ENCODE data around the gene TIMM44. TPM values are rescaled to one million over a fixed set of nuclear protein-coding genes. Genes with fewer than 3 reads are reported as not detected.
A peak's percentile ranks its signal among the peaks of the same experiment; 100 is the strongest.

The TIMM44 gene
- polyA plus RNA-seq, 3 donors, result 9.5 to 33.2 (median 10.4) TPM

- H3K4me2 ChIP-seq (replicated peaks; ENCODE audit: extremely low read depth, low read length, poor library complexity, severe bottlenecking), result no peak overlapping the region
- Mint-ChIP-seq H3K4me1 (peaks cover 32% of the 10 kb centered on the region), H3K4me3 (no peak overlapping the region), H3K27ac (peak overlapping the region in 1 of 7 donors; percentile 46), H3K36me3 (peaks cover 19% of the 10 kb centered on the region in 2 donors), H3K9me3 (peaks cover 0 to 8% (median 4%) of the 10 kb centered on the region in 7 donors), H3K27me3 (ENCODE audit: low read depth in 3 of 3) (peaks cover 25 to 35% (median 28%) of the 10 kb centered on the region in 3 donors)
- intact Hi-C loops (cut with micrococcal nuclease), result loop anchor here (5.0 to 10.0 kb wide), 3 partner anchors 51 to 1891 kb away; partner anchors contain the start of genes FBXL12 (in 1 of the 2) and PRR36 (in 1 of the 2)
- no peak overlapping the region for H2AFZ ChIP-seq (ENCODE audit: insufficient read depth, low read depth, low read length, poor library complexity, severe bottlenecking)
- TF ChIP-seq, protein P1, sequence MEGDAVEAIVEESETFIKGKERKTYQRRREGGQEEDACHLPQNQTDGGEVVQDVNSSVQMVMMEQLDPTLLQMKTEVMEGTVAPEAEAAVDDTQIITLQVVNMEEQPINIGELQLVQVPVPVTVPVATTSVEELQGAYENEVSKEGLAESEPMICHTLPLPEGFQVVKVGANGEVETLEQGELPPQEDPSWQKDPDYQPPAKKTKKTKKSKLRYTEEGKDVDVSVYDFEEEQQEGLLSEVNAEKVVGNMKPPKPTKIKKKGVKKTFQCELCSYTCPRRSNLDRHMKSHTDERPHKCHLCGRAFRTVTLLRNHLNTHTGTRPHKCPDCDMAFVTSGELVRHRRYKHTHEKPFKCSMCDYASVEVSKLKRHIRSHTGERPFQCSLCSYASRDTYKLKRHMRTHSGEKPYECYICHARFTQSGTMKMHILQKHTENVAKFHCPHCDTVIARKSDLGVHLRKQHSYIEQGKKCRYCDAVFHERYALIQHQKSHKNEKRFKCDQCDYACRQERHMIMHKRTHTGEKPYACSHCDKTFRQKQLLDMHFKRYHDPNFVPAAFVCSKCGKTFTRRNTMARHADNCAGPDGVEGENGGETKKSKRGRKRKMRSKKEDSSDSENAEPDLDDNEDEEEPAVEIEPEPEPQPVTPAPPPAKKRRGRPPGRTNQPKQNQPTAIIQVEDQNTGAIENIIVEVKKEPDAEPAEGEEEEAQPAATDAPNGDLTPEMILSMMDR (IDR thresholded peaks at IDR 0.05), result no peak
- peaks cover 29 to 46% of the 10 kb centered on the region in 2 donors for H3K4me1 ChIP-seq (ENCODE audit: control insufficient read depth in 1 of 2, insufficient read depth in 2 of 2, low read length in 2 of 2)
- peaks cover 12 to 15% of the 10 kb centered on the region in 2 donors for H3K36me3 ChIP-seq (replicated peaks in 1 of 2; ENCODE audit: control insufficient read depth in 1 of 2, insufficient read depth in 2 of 2, low read length in 2 of 2)
- H3K9ac ChIP-seq (ENCODE audit: insufficient read depth, low read length, poor library complexity, severe bottlenecking), result no peak overlapping the region
- H4K20me1 ChIP-seq (ENCODE audit: insufficient read depth, low read length), result peaks cover 7% of the 10 kb centered on the region
- no peak overlapping the region for H3K27ac ChIP-seq (ENCODE audit: low read depth in 1 of 2, low read length in 2 of 2)
- DNase-seq, result no peak
- H3K79me2 ChIP-seq (ENCODE audit: insufficient read depth, low read length), result no peaks in the 10 kb centered on the region
- H3K4me3 ChIP-seq (replicated peaks in 1 of 3; ENCODE audit: low read depth in 2 of 3, low read length in 3 of 3), result no peak overlapping the region
- 91% methylated on average over 21 of the region's 31 CpGs for WGBS (ENCODE audit: insufficient coverage)
- peaks cover 0 to 5% of the 10 kb centered on the region in 2 donors for H3K9me3 ChIP-seq (replicated peaks in 1 of 2; ENCODE audit: control insufficient read depth in 1 of 2, insufficient read depth in 1 of 2, low read length in 2 of 2)
- peaks cover 5 to 11% of the 10 kb centered on the region in 2 donors for H3K27me3 ChIP-seq (ENCODE audit: control insufficient read depth in 2 of 2, insufficient read depth in 2 of 2, low read length in 2 of 2)
Measured at GRCh38 chr19:7923295-7924191, 19.9 kb downstream of the TIMM44 start.

- no peak overlapping the region for H3K4me3 ChIP-seq (replicated peaks in 1 of 3; ENCODE audit: low read depth in 2 of 3, low read length in 3 of 3)
- no peak overlapping the region for H3K4me2 ChIP-seq (replicated peaks; ENCODE audit: extremely low read depth, low read length, poor library complexity, severe bottlenecking)
- intact Hi-C loops (cut with micrococcal nuclease), result loop anchor here (5.0 to 10.0 kb wide), 3 partner anchors 51 to 1892 kb away; partner anchors contain the start of genes FBXL12 (in 1 of the 2) and PRR36 (in 1 of the 2)
- H3K79me2 ChIP-seq (ENCODE audit: insufficient read depth, low read length), result no peaks in the 10 kb centered on the region
- no peak overlapping the region for H3K27ac ChIP-seq (ENCODE audit: low read depth in 1 of 2, low read length in 2 of 2)
- Mint-ChIP-seq H3K27ac (peak overlapping the region in 1 of 7 donors; percentile 46), H3K4me3 (no peak overlapping the region), H3K27me3 (ENCODE audit: low read depth in 3 of 3) (peaks cover 33 to 43% (median 35%) of the 10 kb centered on the region in 3 donors), H3K36me3 (peaks cover 19% of the 10 kb centered on the region in 2 donors), H3K9me3 (peaks cover 0 to 14% (median 9%) of the 10 kb centered on the region in 7 donors), H3K4me1 (peaks cover 40% of the 10 kb centered on the region)
- H3K36me3 ChIP-seq (replicated peaks in 1 of 2; ENCODE audit: control insufficient read depth in 1 of 2, insufficient read depth in 2 of 2, low read length in 2 of 2), result peaks cover 12 to 15% of the 10 kb centered on the region in 2 donors
- no peak overlapping the region for H2AFZ ChIP-seq (ENCODE audit: insufficient read depth, low read depth, low read length, poor library complexity, severe bottlenecking)
- no peak for DNase-seq
- H4K20me1 ChIP-seq (ENCODE audit: insufficient read depth, low read length), result peaks cover 7% of the 10 kb centered on the region
- peaks cover 29 to 54% of the 10 kb centered on the region in 2 donors for H3K4me1 ChIP-seq (ENCODE audit: control insufficient read depth in 1 of 2, insufficient read depth in 2 of 2, low read length in 2 of 2)
- peaks cover 0 to 8% of the 10 kb centered on the region in 2 donors for H3K9me3 ChIP-seq (replicated peaks in 1 of 2; ENCODE audit: control insufficient read depth in 1 of 2, insufficient read depth in 1 of 2, low read length in 2 of 2)
- peaks cover 10 to 18% of the 10 kb centered on the region in 2 donors for H3K27me3 ChIP-seq (ENCODE audit: control insufficient read depth in 2 of 2, insufficient read depth in 2 of 2, low read length in 2 of 2)
- H3K9ac ChIP-seq (ENCODE audit: insufficient read depth, low read length, poor library complexity, severe bottlenecking), result no peak overlapping the region
- 95% methylated on average over 5 of the region's 8 CpGs for WGBS (ENCODE audit: insufficient coverage)
- TF ChIP-seq, protein P1 (IDR thresholded peaks at IDR 0.05), result no peak
Measured at GRCh38 chr19:7922836-7923195, 20.6 kb downstream of the TIMM44 start.

Measured in CD14-positive monocyte (primary cell).